AG09309 (cell line): Measurements from ENCODE around the gene BAHCC1.

Source experiments
- DNase-seq: peaks from one replicate; pipeline ENCODE4 v3.0.0-alpha.2; 2010; ENCODE audit warnings: low read depth
- H3K4me3 ChIP-seq: 2 replicates; pipeline ENCODE4 v1.5.1; 2011; ENCODE audit warnings: mild to moderate bottlenecking, low read depth, low read length, moderate library complexity; ENCODE audit not compliant: control insufficient read depth
- CTCF ChIP-seq: IDR thresholded peaks from 2 replicates; pipeline ENCODE4 v1.5.1; 2011; ENCODE audit warnings: mild to moderate bottlenecking, low read depth, low read length, inconsistent platforms; ENCODE audit not compliant: insufficient read depth, control insufficient read depth; ENCODE audit errors: missing control alignments

The BAHCC1 gene

GRCh38 chr17:81417049-81417878 lies 22.0 kb downstream of the BAHCC1 start:
- peak; percentile 87 for DNase-seq
- TF ChIP-seq CTCF, result no peak
- no peak overlapping the region for H3K4me3 ChIP-seq

GRCh38 chr17:81417879-81418709 lies 22.8 kb downstream of the BAHCC1 start:
- H3K4me3 ChIP-seq, result no peak overlapping the region
- DNase-seq, result no peak
- no peak for TF ChIP-seq CTCF

- TF ChIP-seq CTCF, result no peak
- DNase-seq, result no peak
- no peak overlapping the region for H3K4me3 ChIP-seq
These were observed 23.6 kb downstream of the BAHCC1 start for GRCh38 chr17:81418710-81419318.

GRCh38 chr17:81419319-81419885 lies 24.1 kb downstream of the BAHCC1 start:
- DNase-seq, result peak; percentile 86
- TF ChIP-seq CTCF, result no peak

GRCh38 chr17:81419886-81420768 lies 24.9 kb downstream of the BAHCC1 start:
- DNase-seq, result no peak
- H3K4me3 ChIP-seq, result peak overlapping the region; percentile 30

More at GRCh38 chr17:81419319-81419885, 24.1 kb downstream of the BAHCC1 start:
- peak overlapping the region; percentile 30 for H3K4me3 ChIP-seq

More at GRCh38 chr17:81419886-81420768, 24.9 kb downstream of the BAHCC1 start:
- TF ChIP-seq CTCF, result no peak
